Measurements from ENCODE around the gene SAMD5.
"Not testable (repeated sequence)": the region's sequence is repeated elsewhere in the genome, so short reads cannot be mapped to it uniquely, and the experiment has no call there.

Gene SAMD5

DNA sequence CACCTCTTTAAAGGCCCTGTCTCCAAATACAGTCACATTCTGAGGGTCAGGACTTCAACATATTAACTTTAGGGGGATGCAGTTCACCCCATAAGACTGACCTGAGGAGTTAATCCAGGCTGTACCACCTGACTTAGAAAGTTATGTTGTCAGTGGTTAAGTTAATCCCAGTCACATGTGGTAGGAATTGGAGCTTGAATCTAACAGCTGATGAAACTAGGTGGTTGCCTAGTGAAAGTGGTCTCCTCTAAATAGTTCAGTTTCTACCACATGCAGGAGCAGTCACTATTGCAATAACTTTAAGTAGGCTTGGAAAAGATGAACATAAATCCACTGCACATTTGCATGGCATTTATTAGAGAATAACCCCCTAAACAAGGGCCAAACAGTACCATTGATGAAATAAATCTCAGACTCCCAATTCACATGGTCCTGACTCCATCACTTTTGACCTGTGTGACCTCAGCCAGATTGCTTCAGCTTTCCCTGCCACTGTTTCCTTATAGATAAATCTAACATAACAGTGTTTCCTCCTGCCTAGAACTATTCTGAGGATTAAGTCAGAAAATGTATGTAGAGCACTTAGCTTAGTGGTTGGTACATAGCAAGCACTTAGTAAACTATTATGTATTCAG is 20.1 kb downstream of the SAMD5 start:
- no peak for DNase-seq (ENCODE audit: low spot score)

DNA sequence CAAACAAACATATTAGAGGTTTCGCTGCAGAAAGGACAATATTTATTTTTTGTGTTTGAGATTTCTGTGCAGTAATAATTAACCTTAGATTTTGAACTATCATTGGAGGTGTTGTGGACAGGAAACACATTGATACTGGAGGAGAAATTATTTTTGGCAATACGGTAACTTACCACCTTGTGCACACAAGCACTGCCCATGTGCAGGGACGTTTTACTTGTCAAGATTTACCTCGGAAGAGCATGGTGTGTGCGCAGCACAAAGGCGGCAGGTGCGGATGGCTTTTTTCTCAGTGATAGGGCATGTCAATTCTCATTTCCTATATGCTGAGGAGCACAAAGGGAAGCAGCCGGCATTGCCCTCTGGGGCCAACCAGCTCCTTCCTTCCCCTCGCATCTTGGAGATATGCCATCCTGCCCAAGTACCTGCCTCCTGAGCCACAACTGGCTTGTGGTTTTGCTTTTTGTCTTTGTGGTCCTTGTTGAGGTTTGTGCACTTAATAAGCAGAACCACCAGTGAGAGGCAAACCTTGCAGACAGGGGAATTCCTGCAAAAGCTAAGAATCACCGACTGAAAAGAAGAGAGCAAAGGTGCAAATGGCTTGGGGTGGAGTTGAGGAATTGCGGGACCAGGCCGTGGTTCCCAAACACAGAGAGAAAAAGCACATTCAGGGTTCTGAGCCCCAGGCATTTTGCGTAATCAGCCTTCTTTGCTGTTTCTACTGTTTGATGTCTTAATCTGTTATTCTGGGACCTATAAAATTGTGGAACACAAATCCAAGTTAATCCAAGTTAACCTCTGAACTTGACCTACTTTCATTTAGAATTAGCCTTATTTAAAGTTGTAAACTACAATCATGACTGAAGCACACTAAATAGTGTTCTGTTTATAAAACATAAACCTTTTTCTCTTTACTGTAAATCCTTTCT is 21.9 kb downstream of the SAMD5 start:
- no peak for DNase-seq (ENCODE audit: low spot score)

- DNase-seq (ENCODE audit: low spot score): no peak
Observed at GRCh38 chr6:147531321-147531720, 22.8 kb downstream of the SAMD5 start.

GRCh38 chr6:147534116-147534860 is 25.8 kb downstream of the SAMD5 start:
- DNase-seq (ENCODE audit: low spot score): no peak

DNA sequence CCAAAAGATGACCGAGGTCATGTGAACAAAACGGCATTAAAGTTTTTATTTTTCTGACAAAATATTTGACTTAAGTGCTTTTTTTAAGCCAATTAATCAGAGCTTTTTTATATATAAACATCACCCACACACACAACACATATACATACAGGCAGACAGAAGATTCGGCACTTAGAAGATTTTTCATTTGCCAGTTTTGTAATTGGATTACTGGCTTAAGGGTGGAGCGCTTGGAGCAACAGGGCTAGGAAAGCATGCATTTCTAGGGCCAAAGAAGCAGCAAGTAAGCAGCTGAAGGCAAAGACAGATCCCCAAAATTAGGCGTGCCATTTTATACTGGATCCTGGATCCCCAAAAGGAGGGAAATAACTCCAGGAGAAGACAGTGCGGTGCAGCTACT is 30.3 kb downstream of the SAMD5 start:
- no peak for DNase-seq (ENCODE audit: low spot score)

- DNase-seq (ENCODE audit: low spot score): no peak
Observed at GRCh38 chr6:147540075-147540474, 31.6 kb downstream of the SAMD5 start.

DNA sequence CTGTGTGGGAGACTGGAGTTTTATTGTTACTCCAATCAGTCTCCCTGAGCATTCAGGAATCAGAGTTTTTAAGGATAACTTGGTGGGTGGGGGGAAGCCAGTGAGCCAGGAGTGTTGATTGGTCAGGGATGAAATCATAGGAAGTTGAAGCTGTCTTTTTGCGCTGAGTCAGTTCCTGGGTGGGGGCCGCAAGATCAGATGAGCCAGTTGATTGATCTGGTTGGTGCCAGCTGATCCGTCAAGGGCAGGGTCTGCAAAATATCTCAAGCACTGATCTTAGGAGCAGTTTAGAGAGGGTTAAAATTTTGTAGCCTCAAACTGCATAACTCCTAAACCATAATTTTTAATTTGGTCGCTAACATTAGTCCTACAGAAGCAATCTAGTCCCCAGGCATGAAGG is 33.9 kb downstream of the SAMD5 start:
- DNase-seq (ENCODE audit: low spot score): not testable (repeated sequence)

- no peak for DNase-seq (ENCODE audit: low spot score)
Observed at GRCh38 chr6:147544420-147544819, 35.9 kb downstream of the SAMD5 start.

GRCh38 chr6:147546501-147547368 is 38.2 kb downstream of the SAMD5 start:
- no peak for DNase-seq (ENCODE audit: low spot score)

DNA sequence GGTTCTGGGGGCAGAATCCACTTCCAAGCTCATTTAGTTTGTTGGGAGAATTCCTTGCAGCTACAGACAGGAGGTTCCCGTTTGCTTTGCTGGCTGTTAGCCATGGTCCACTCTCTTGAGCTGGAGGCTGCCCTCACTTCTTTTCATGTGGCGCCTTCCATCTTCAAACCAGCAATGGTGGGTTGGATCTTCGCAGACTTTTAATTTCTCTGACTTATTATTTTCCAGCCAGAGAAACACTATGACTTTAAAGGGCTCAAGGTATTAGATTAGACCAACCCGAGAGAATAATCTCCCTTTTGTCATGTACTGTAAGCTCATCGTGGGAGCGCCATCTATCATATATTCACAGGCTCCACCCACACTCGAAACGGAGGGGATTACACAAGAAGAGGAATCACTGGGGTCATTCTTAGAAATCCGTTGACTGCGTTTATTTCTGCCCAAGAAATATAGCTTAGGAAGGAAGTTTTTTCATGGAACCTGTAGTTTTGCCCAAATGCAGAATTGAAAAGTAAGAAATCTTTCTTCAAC is 38.9 kb downstream of the SAMD5 start:
- DNase-seq (ENCODE audit: low spot score): no peak

DNA sequence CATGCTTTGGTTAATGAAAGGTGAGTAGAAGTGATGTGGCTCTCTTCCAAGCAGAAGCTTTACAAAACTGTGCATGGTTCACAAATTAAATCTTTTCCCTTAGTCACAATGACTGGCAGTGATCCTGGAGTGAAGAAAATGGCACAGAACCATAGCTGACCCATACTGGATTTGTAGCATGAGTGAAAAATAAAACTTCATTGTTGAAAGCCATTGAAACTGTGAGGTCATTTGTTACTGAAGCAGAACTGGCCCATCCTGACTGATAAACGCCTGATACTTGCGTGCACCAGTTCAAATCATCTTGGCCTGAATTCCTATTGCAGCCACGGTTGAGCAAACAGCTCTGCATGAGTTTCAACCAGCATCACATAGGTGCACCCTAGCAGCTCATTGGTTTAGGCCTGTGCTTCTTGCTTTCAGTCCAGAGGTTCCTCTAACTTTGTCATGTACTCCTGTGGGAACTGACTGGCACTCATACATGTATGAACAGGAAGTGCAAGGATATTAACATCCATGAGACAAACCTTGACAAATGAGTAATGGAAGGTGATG is 40.5 kb downstream of the SAMD5 start:
- no peak for DNase-seq (ENCODE audit: low spot score)

DNA sequence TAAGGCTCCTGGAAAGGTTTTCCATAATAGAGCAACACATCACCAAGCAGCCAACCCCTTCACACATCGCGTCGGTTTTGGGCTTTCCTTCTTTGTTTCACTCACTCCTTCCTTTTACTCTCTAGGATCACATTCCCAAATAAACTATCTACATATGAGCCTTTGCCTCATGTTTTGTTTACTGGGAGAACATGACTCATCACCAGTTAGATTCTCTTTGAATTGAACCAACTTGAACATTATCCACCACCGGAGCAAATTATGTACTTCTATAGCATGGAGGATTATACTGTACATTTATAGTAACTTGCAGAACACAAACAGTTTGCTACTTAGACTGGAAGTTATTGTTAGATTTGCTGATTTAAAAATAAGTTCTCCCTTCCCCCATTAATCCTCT is 41.0 kb downstream of the SAMD5 start:
- no peak for DNase-seq (ENCODE audit: low spot score)

GRCh38 chr6:147551976-147552375 is 43.5 kb downstream of the SAMD5 start:
- DNase-seq (ENCODE audit: low spot score): no peak

GRCh38 chr6:147553099-147553498 is 44.6 kb downstream of the SAMD5 start:
- DNase-seq (ENCODE audit: low spot score): no peak

- no peak for DNase-seq (ENCODE audit: low spot score)
Observed at GRCh38 chr6:147554281-147554680, 45.8 kb downstream of the SAMD5 start.

GRCh38 chr6:147559006-147559405 is 50.5 kb downstream of the SAMD5 start:
- DNase-seq (ENCODE audit: low spot score): no peak

DNA sequence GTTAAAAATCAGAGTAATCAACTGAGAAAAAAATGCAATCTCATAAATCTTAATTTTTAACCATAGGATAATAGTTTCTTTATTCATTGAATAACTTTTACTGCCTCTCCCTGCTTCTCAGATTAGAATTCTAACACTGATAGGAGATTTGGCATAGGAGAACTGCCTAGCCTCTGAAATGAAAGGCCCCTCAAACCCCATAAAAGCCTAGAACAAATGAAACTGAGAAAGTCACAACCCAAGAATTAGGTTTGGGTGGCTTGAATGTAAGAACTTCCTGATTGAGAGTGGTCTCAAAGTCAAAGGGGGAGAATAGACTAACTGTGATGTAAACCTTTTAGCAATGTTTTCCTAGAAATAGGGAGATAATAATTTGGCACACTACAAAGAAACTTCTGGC is 52.2 kb downstream of the SAMD5 start:
- no peak for DNase-seq (ENCODE audit: low spot score)

DNA sequence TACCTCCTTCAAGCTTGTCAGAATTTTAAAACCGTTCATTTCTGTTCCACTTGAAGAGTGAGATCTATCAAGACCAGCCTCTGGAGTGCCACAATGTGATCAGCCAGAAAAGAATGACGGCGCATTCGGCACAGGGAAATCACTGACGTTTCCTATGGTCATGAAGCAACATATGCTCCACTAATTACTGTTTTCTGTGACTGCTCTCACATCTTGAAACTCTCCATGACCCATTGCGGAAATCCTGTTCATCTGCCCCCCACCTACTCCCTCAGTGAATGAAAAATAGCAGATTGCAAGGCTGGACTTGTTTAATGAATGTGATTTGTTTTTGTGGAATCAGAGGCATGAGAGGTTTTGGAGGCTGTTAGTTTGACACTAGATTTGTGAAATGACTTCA is 53.2 kb downstream of the SAMD5 start:
- DNase-seq (ENCODE audit: low spot score): no peak

GRCh38 chr6:147563472-147563871 is 55.0 kb downstream of the SAMD5 start:
- DNase-seq (ENCODE audit: low spot score): no peak

- DNase-seq (ENCODE audit: low spot score): no peak
Observed at GRCh38 chr6:147564556-147564955, 56.1 kb downstream of the SAMD5 start.

DNA sequence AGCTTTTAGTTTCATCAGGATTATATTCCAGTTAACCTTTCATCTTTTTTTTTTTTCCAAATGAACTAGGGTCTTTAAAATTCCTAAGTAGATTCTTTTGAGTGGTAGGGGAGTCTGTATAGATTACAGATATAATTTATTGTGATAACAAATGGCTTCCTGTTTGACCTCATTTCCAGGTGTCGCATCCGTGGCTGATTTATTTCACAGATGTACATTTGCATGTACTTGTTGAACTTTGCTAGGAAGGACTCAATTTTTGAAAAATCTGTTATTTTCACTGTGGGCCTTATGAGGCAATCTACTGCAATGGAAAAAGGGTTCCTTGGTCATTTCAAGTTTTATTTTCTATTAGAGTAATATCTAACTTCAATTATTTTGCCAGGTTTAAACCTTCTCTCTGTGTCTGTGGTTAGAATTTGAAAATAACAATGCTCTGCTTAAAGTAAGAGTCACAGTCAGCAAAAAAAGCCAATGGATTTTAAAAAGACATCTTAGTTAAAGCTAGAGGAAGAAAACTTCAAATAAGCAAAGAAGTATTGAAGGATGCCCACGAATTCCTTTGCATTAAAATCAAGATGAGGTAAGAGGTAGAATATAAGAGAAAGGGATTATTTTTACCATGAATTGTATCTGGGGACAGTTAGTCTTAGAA is 57.9 kb downstream of the SAMD5 start:
- no peak for DNase-seq (ENCODE audit: low spot score)

All from CD4-positive, alpha-beta T cell treated with Interleukin-2 at 100 ng/mL for 4 hours (primary cell).